HEK293 (cell line): ENCODE data around the gene CRAT.
A peak's percentile ranks its signal among the peaks of the same experiment; 100 is the strongest.

Source experiments
- HOXD13 ChIP-seq: sonication (generic); formaldehyde crosslinking; IDR thresholded peaks from 2 replicates; pipeline ENCODE4 v1.8.0; 2022; ENCODE audit warnings: missing genetic modification reagents, borderline replicate concordance
- KLF8 ChIP-seq: fragments of 450-650 bp; formaldehyde crosslinking; IDR thresholded peaks from 2 replicates; pipeline ENCODE4 v1.5.1; 2016; ENCODE audit warnings: missing biosample characterization, missing genetic modification characterization
- MEIS1 ChIP-seq: sonication (generic); formaldehyde crosslinking; IDR thresholded peaks from 2 replicates; pipeline ENCODE4 v1.8.1; 2022; ENCODE audit warnings: missing genetic modification reagents, mild to moderate bottlenecking, borderline replicate concordance
- RBAK ChIP-seq: fragments of 450-650 bp; formaldehyde crosslinking; IDR thresholded peaks from 2 replicates; pipeline ENCODE4 v1.5.1; 2016; ENCODE audit warnings: missing biosample characterization, missing genetic modification characterization
- SP3 ChIP-seq: fragments of 450-650 bp; formaldehyde crosslinking; IDR thresholded peaks from 2 replicates; pipeline ENCODE4 v1.5.1; 2016; ENCODE audit warnings: missing biosample characterization, missing genetic modification characterization
- TRIM28 ChIP-seq: IDR thresholded peaks from 2 replicates; pipeline ENCODE4 v1.6.1; 2011; ENCODE audit warnings: low read length, control low read depth, borderline replicate concordance
- ZNF133 ChIP-seq: fragments of 450-650 bp; formaldehyde crosslinking; IDR thresholded peaks from 2 replicates; pipeline ENCODE4 v1.5.1; 2016; ENCODE audit warnings: missing biosample characterization, missing genetic modification characterization
- ZNF416 ChIP-seq: fragments of 450-650 bp; formaldehyde crosslinking; IDR thresholded peaks from 2 replicates; pipeline ENCODE4 v1.5.1; 2016; ENCODE audit warnings: missing biosample characterization, missing genetic modification characterization
- ZNF501 ChIP-seq: fragments of 450-650 bp; formaldehyde crosslinking; IDR thresholded peaks from 2 replicates; pipeline ENCODE4 v1.5.1; 2016; ENCODE audit warnings: missing biosample characterization, missing genetic modification characterization
- ZNF521 ChIP-seq: fragments of 450-650 bp; formaldehyde crosslinking; IDR thresholded peaks from 2 replicates; pipeline ENCODE4 v1.5.1; 2017; ENCODE audit warnings: missing biosample characterization, mild to moderate bottlenecking, missing genetic modification characterization
- ZNF555 ChIP-seq: fragments of 450-650 bp; formaldehyde crosslinking; conservative IDR thresholded peaks from 2 replicates; pipeline ENCODE4 v1.5.1; 2017; ENCODE audit warnings: missing biosample characterization, mild to moderate bottlenecking, missing genetic modification characterization, inconsistent platforms
- ZNF571 ChIP-seq: fragments of 450-650 bp; formaldehyde crosslinking; IDR thresholded peaks from 2 replicates; pipeline ENCODE4 v1.5.0; 2017; ENCODE audit warnings: missing biosample characterization, missing genetic modification characterization
- ZNF596 ChIP-seq: fragments of 450-650 bp; IDR thresholded peaks from 2 replicates; pipeline ENCODE4 v1.5.0; 2018; ENCODE audit warnings: missing biosample characterization, mild to moderate bottlenecking, missing genetic modification characterization, moderate library complexity
- ZNF626 ChIP-seq: fragments of 450-650 bp; sonication (Bioruptor Pico); formaldehyde crosslinking; IDR thresholded peaks from 2 replicates; pipeline ENCODE4 v1.5.1; 2018; ENCODE audit warnings: missing biosample characterization, missing genetic modification characterization, inconsistent platforms
- ZNF707 ChIP-seq: fragments of 450-650 bp; formaldehyde crosslinking; IDR thresholded peaks from 2 replicates; pipeline ENCODE4 v1.5.1; 2016; ENCODE audit warnings: missing biosample characterization, missing genetic modification characterization
- ZNF777 ChIP-seq: fragments of 450-650 bp; formaldehyde crosslinking; IDR thresholded peaks from 2 replicates; pipeline ENCODE4 v1.5.1; 2017; ENCODE audit warnings: missing biosample characterization, missing genetic modification characterization, borderline replicate concordance
- TF ChIP-seq, protein P1 (sequence below): fragments of 450-650 bp; formaldehyde crosslinking; IDR thresholded peaks from 2 replicates; pipeline ENCODE4 v1.5.1; 2016; ENCODE audit warnings: missing biosample characterization, missing genetic modification characterization, borderline replicate concordance
- TF ChIP-seq, protein P2 (sequence below): fragments of 450-650 bp; formaldehyde crosslinking; IDR thresholded peaks from 2 replicates; pipeline ENCODE4 v1.5.1; 2016; ENCODE audit warnings: missing biosample characterization, missing genetic modification characterization
- TF ChIP-seq, protein P3 (sequence below): fragments of 450-650 bp; formaldehyde crosslinking; IDR thresholded peaks from 2 replicates; pipeline ENCODE4 v1.5.1; 2016; ENCODE audit warnings: missing biosample characterization, missing genetic modification characterization
- TF ChIP-seq, protein P4 (sequence below): fragments of 450-650 bp; formaldehyde crosslinking; IDR thresholded peaks from 2 replicates; pipeline ENCODE4 v1.5.1; 2016; ENCODE audit warnings: missing biosample characterization, missing genetic modification characterization
- TF ChIP-seq, protein P5 (sequence below): fragments of 450-650 bp; formaldehyde crosslinking; IDR thresholded peaks from 2 replicates; pipeline ENCODE4 v1.5.1; 2016; ENCODE audit warnings: missing biosample characterization, missing genetic modification characterization, borderline replicate concordance
- TF ChIP-seq, protein P6 (sequence below): fragments of 450-650 bp; formaldehyde crosslinking; IDR thresholded peaks from 2 replicates; pipeline ENCODE4 v1.5.1; 2016; ENCODE audit warnings: missing biosample characterization, missing genetic modification characterization

Gene CRAT

DNA sequence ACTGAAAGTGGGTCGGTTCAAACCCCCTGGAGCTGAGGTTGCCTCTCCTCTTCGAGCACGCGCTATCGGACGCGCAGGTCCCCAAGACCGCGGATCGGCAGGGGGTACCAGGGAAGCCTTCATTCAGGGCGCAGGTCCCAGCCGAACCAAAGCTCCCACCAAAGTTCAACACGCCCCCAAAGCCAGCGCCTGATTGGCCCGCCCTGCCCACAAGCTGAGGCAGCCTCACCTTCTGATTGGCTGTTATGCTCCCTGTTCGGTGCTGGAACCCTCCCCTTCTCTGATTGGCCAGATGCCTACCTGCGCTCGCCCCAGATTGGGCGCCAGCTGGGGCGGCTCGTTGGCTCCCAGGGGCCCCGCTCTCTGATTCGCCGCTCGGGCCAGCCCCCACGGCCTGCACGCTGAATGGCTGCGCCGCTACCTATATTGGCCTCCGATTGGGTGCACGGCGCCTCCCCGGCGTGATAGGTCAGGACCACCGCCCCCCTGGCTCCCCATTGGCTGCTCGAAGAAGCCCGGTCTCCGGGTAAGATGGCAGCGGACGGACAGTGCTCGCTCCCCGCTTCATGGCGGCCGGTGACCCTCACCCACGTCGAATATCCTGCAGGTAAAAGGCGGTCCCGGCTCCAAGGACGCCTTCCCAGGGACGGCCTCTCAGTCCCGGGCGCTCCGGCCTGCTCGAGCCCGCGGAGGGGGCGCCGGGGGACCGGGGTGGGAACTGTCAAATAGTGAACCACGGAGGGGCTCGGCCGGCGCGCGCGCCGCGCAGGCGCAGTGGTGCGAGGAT lies 29.8 kb downstream of the CRAT start, which contains the start of gene DOLPP1 (continued):
- TF ChIP-seq, protein P1, sequence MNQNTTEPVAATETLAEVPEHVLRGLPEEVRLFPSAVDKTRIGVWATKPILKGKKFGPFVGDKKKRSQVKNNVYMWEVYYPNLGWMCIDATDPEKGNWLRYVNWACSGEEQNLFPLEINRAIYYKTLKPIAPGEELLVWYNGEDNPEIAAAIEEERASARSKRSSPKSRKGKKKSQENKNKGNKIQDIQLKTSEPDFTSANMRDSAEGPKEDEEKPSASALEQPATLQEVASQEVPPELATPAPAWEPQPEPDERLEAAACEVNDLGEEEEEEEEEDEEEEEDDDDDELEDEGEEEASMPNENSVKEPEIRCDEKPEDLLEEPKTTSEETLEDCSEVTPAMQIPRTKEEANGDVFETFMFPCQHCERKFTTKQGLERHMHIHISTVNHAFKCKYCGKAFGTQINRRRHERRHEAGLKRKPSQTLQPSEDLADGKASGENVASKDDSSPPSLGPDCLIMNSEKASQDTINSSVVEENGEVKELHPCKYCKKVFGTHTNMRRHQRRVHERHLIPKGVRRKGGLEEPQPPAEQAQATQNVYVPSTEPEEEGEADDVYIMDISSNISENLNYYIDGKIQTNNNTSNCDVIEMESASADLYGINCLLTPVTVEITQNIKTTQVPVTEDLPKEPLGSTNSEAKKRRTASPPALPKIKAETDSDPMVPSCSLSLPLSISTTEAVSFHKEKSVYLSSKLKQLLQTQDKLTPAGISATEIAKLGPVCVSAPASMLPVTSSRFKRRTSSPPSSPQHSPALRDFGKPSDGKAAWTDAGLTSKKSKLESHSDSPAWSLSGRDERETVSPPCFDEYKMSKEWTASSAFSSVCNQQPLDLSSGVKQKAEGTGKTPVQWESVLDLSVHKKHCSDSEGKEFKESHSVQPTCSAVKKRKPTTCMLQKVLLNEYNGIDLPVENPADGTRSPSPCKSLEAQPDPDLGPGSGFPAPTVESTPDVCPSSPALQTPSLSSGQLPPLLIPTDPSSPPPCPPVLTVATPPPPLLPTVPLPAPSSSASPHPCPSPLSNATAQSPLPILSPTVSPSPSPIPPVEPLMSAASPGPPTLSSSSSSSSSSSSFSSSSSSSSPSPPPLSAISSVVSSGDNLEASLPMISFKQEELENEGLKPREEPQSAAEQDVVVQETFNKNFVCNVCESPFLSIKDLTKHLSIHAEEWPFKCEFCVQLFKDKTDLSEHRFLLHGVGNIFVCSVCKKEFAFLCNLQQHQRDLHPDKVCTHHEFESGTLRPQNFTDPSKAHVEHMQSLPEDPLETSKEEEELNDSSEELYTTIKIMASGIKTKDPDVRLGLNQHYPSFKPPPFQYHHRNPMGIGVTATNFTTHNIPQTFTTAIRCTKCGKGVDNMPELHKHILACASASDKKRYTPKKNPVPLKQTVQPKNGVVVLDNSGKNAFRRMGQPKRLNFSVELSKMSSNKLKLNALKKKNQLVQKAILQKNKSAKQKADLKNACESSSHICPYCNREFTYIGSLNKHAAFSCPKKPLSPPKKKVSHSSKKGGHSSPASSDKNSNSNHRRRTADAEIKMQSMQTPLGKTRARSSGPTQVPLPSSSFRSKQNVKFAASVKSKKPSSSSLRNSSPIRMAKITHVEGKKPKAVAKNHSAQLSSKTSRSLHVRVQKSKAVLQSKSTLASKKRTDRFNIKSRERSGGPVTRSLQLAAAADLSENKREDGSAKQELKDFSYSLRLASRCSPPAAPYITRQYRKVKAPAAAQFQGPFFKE (tag by site-specific recombination), result no peak
- TF ChIP-seq ZNF571 (tag by site-specific recombination), result no peak
- TF ChIP-seq, protein P2, sequence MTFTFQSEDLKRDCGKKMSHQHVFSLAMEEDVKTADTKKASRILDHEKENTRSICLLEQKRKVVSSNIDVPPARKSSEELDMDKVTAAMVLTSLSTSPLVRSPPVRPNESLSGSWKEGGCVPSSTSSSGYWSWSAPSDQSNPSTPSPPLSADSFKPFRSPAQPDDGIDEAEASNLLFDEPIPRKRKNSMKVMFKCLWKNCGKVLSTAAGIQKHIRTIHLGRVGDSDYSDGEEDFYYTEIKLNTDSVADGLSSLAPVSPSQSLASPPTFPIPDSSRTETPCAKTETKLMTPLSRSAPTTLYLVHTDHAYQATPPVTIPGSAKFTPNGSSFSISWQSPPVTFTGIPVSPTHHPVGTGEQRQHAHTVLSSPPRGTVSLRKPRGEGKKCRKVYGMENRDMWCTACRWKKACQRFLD (tag by site-specific recombination), result no peak
- no peak for TF ChIP-seq HOXD13 (CRISPR knock-in tag)
- TF ChIP-seq ZNF596 (tag by site-specific recombination), result no peak
- no peak for TF ChIP-seq ZNF501
- TF ChIP-seq ZNF707 (tag by site-specific recombination), result no peak
- TF ChIP-seq ZNF133, result no peak
- TF ChIP-seq, protein P3, sequence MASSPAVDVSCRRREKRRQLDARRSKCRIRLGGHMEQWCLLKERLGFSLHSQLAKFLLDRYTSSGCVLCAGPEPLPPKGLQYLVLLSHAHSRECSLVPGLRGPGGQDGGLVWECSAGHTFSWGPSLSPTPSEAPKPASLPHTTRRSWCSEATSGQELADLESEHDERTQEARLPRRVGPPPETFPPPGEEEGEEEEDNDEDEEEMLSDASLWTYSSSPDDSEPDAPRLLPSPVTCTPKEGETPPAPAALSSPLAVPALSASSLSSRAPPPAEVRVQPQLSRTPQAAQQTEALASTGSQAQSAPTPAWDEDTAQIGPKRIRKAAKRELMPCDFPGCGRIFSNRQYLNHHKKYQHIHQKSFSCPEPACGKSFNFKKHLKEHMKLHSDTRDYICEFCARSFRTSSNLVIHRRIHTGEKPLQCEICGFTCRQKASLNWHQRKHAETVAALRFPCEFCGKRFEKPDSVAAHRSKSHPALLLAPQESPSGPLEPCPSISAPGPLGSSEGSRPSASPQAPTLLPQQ (tag by site-specific recombination), result no peak
- TF ChIP-seq, protein P4, sequence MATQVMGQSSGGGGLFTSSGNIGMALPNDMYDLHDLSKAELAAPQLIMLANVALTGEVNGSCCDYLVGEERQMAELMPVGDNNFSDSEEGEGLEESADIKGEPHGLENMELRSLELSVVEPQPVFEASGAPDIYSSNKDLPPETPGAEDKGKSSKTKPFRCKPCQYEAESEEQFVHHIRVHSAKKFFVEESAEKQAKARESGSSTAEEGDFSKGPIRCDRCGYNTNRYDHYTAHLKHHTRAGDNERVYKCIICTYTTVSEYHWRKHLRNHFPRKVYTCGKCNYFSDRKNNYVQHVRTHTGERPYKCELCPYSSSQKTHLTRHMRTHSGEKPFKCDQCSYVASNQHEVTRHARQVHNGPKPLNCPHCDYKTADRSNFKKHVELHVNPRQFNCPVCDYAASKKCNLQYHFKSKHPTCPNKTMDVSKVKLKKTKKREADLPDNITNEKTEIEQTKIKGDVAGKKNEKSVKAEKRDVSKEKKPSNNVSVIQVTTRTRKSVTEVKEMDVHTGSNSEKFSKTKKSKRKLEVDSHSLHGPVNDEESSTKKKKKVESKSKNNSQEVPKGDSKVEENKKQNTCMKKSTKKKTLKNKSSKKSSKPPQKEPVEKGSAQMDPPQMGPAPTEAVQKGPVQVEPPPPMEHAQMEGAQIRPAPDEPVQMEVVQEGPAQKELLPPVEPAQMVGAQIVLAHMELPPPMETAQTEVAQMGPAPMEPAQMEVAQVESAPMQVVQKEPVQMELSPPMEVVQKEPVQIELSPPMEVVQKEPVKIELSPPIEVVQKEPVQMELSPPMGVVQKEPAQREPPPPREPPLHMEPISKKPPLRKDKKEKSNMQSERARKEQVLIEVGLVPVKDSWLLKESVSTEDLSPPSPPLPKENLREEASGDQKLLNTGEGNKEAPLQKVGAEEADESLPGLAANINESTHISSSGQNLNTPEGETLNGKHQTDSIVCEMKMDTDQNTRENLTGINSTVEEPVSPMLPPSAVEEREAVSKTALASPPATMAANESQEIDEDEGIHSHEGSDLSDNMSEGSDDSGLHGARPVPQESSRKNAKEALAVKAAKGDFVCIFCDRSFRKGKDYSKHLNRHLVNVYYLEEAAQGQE, result no peak
- TF ChIP-seq ZNF521, result no peak
- no peak; the same call in 1 of the 2 replicates for TF ChIP-seq KLF8 (tag by site-specific recombination)
- no peak for TF ChIP-seq ZNF555
- no peak for TF ChIP-seq TRIM28
- no peak for TF ChIP-seq ZNF626
- TF ChIP-seq ZNF416 (tag by site-specific recombination), result no peak
- no peak for TF ChIP-seq MEIS1 (CRISPR knock-in tag)
- TF ChIP-seq, protein P5, sequence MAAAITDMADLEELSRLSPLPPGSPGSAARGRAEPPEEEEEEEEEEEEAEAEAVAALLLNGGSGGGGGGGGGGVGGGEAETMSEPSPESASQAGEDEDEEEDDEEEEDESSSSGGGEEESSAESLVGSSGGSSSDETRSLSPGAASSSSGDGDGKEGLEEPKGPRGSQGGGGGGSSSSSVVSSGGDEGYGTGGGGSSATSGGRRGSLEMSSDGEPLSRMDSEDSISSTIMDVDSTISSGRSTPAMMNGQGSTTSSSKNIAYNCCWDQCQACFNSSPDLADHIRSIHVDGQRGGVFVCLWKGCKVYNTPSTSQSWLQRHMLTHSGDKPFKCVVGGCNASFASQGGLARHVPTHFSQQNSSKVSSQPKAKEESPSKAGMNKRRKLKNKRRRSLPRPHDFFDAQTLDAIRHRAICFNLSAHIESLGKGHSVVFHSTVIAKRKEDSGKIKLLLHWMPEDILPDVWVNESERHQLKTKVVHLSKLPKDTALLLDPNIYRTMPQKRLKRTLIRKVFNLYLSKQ (tag by site-specific recombination), result no peak
- TF ChIP-seq, protein P6, sequence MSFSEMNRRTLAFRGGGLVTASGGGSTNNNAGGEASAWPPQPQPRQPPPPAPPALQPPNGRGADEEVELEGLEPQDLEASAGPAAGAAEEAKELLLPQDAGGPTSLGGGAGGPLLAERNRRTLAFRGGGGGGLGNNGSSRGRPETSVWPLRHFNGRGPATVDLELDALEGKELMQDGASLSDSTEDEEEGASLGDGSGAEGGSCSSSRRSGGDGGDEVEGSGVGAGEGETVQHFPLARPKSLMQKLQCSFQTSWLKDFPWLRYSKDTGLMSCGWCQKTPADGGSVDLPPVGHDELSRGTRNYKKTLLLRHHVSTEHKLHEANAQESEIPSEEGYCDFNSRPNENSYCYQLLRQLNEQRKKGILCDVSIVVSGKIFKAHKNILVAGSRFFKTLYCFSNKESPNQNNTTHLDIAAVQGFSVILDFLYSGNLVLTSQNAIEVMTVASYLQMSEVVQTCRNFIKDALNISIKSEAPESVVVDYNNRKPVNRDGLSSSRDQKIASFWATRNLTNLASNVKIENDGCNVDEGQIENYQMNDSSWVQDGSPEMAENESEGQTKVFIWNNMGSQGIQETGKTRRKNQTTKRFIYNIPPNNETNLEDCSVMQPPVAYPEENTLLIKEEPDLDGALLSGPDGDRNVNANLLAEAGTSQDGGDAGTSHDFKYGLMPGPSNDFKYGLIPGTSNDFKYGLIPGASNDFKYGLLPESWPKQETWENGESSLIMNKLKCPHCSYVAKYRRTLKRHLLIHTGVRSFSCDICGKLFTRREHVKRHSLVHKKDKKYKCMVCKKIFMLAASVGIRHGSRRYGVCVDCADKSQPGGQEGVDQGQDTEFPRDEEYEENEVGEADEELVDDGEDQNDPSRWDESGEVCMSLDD (tag by site-specific recombination), result peak; percentile 55; the same call in 1 of the 2 replicates
- TF ChIP-seq SP3 (tag by site-specific recombination), result peak; percentile 93
- TF ChIP-seq RBAK (tag by site-specific recombination), result no peak
- no peak for TF ChIP-seq ZNF777
